HepG2 (cell line): ENCODE data around the gene TEAD1. TPM values are rescaled to one million over a fixed set of nuclear protein-coding genes. Genes with fewer than 3 reads are reported as not detected.

Source experiments
- DNMT1 ChIP-seq: sonication (generic); formaldehyde crosslinking; IDR thresholded peaks from 2 replicates; pipeline ENCODE4 v1.5.1; 2020; ENCODE audit warnings: mild to moderate bottlenecking, missing genetic modification reagents
- HNRNPL ChIP-seq: fragments of 200-400 bp; formaldehyde crosslinking; IDR thresholded peaks from 2 replicates; pipeline ENCODE4 v1.6.1; 2017; ENCODE audit warnings: mild to moderate bottlenecking, low read depth, low read length
- ZFP91 ChIP-seq: sonication (generic); formaldehyde crosslinking; IDR thresholded peaks from 2 replicates; pipeline ENCODE4 v1.9.0; 2022; ENCODE audit warnings: missing genetic modification reagents, mild to moderate bottlenecking, borderline replicate concordance
- ZFX ChIP-seq: sonication (generic); formaldehyde crosslinking; IDR thresholded peaks from 2 replicates; pipeline ENCODE4 v1.4.0; 2020; ENCODE audit warnings: mild to moderate bottlenecking, low read depth, missing genetic modification reagents, moderate library complexity
- ZNF138 ChIP-seq: sonication (generic); formaldehyde crosslinking; IDR thresholded peaks from 2 replicates; pipeline ENCODE4 v1.5.0; 2020; ENCODE audit warnings: mild to moderate bottlenecking, low read depth, missing genetic modification reagents
- ZNF142 ChIP-seq: sonication (generic); formaldehyde crosslinking; IDR thresholded peaks from 2 replicates; pipeline ENCODE4 v1.4.0; 2020; ENCODE audit warnings: missing genetic modification reagents
- ZNF367 ChIP-seq: sonication (generic); formaldehyde crosslinking; IDR thresholded peaks from 2 replicates; pipeline ENCODE4 v1.4.0; 2020; ENCODE audit warnings: missing genetic modification reagents, borderline replicate concordance
- ZSCAN25 ChIP-seq: sonication (generic); formaldehyde crosslinking; IDR thresholded peaks from 2 replicates; pipeline ENCODE4 v1.8.0; 2022; ENCODE audit warnings: mild to moderate bottlenecking, missing genetic modification reagents
- polyA plus RNA-seq, 8 experiments: library from polyadenylated mRNA; depleted of rRNA in 3 of 8; stranded (reverse) in 7 of 8; unstranded in 1 of 8; fragments of >200 nt; fragmentation: Illumina TruSeq in 4 of 8; extraction: Trizol in 4 of 8; gene quantifications; 2 replicates each; pipeline versions ENCODE4 v1.2.1 to v1.2.3, GENCODE V29; 2011 to 2016; ENCODE audit warnings: low read depth in 4 of 8, missing spikeins in 1 of 8, mixed read lengths in 1 of 8; ENCODE audit not compliant: insufficient read depth in 1 of 8
- total RNA-seq, 5 experiments: library from RNA; depleted of rRNA; stranded (reverse); fragments of >200 nt; fragmentation: Illumina TruSeq; extraction: Trizol; gene quantifications; 2 replicates each; pipeline ENCODE4 v1.2.3, GENCODE V29; 2016; ENCODE audit warnings: low read depth in 1 of 5
- TF ChIP-seq, protein P1 (sequence below): sonication (generic); formaldehyde crosslinking; IDR thresholded peaks from 2 replicates; pipeline ENCODE4 v1.5.1; 2020; ENCODE audit warnings: mild to moderate bottlenecking, missing genetic modification reagents, borderline replicate concordance
- TF ChIP-seq, protein P2 (sequence below): sonication (generic); formaldehyde crosslinking; IDR thresholded peaks from 2 replicates; pipeline ENCODE4 v1.4.0; 2020; ENCODE audit warnings: missing genetic modification reagents

The TEAD1 gene
- total and polyA plus RNA-seq, 2 of the 13 experiments (the other 11 are each of a cell fraction or from before 2014, with no cell fraction given): 20.1 to 30.5 TPM

DNA sequence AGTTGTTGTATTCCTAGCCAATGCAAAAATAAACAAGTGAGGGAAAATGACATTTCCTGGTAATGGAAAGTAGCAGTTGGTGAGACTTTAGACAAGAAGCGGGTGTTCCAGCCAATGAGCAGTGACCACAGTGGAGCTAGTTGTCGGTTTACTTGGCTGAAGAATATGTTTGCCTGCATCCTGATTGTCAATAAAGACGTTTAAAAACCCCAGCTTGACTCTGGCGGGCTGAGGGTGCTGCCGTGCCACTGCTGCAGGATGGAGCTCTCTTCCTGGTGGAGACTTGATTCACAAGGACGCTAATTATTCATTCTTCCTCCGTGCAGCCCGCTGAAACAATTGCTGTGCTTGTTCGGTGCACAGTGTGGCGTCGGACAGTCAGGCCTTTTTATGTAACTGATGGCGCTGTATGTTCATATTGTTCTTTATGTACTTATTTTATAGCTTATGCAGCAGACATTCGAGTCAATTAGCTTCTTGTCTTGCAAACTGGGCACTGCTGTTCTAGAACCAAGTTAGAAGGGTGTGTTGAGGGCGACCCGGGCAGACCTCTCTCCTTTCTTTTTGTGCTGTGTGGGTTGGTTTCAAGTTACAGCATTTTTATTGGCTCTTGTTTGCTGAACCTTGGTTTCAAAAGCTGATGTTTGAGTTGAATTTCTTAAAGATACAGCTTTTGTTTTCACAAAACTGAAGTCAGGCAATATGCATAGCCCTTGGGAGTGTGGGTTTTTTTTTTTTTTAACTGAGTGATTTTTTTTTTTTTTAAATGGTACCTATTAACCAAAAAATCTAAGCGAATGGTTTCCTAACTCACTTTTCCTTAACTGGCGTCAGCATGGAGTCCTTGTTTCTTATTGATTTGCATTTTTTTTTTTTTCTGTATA, 153.9 kb downstream of the TEAD1 start (continued):
- TF ChIP-seq ZFP91 (peak; percentile 80), ZNF142 (CRISPR knock-in tag) (peak; percentile 38; the same call in 1 of the 2 replicates), ZFX (CRISPR knock-in tag) (no peak; the same call in none of the 2 replicates), DNMT1 (no peak), ZSCAN25 (CRISPR knock-in tag) (0 out of 2 replicates have a peak, but pooled peaks have one; percentile 33), HNRNPL (no peak), ZNF138 (CRISPR knock-in tag) (no peak), ZNF367 (CRISPR knock-in tag) (no peak)
- TF ChIP-seq, protein P1, sequence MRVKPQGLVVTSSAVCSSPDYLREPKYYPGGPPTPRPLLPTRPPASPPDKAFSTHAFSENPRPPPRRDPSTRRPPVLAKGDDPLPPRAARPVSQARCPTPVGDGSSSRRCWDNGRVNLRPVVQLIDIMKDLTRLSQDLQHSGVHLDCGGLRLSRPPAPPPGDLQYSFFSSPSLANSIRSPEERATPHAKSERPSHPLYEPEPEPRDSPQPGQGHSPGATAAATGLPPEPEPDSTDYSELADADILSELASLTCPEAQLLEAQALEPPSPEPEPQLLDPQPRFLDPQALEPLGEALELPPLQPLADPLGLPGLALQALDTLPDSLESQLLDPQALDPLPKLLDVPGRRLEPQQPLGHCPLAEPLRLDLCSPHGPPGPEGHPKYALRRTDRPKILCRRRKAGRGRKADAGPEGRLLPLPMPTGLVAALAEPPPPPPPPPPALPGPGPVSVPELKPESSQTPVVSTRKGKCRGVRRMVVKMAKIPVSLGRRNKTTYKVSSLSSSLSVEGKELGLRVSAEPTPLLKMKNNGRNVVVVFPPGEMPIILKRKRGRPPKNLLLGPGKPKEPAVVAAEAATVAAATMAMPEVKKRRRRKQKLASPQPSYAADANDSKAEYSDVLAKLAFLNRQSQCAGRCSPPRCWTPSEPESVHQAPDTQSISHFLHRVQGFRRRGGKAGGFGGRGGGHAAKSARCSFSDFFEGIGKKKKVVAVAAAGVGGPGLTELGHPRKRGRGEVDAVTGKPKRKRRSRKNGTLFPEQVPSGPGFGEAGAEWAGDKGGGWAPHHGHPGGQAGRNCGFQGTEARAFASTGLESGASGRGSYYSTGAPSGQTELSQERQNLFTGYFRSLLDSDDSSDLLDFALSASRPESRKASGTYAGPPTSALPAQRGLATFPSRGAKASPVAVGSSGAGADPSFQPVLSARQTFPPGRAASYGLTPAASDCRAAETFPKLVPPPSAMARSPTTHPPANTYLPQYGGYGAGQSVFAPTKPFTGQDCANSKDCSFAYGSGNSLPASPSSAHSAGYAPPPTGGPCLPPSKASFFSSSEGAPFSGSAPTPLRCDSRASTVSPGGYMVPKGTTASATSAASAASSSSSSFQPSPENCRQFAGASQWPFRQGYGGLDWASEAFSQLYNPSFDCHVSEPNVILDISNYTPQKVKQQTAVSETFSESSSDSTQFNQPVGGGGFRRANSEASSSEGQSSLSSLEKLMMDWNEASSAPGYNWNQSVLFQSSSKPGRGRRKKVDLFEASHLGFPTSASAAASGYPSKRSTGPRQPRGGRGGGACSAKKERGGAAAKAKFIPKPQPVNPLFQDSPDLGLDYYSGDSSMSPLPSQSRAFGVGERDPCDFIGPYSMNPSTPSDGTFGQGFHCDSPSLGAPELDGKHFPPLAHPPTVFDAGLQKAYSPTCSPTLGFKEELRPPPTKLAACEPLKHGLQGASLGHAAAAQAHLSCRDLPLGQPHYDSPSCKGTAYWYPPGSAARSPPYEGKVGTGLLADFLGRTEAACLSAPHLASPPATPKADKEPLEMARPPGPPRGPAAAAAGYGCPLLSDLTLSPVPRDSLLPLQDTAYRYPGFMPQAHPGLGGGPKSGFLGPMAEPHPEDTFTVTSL (CRISPR knock-in tag): no peak
- TF ChIP-seq, protein P2, sequence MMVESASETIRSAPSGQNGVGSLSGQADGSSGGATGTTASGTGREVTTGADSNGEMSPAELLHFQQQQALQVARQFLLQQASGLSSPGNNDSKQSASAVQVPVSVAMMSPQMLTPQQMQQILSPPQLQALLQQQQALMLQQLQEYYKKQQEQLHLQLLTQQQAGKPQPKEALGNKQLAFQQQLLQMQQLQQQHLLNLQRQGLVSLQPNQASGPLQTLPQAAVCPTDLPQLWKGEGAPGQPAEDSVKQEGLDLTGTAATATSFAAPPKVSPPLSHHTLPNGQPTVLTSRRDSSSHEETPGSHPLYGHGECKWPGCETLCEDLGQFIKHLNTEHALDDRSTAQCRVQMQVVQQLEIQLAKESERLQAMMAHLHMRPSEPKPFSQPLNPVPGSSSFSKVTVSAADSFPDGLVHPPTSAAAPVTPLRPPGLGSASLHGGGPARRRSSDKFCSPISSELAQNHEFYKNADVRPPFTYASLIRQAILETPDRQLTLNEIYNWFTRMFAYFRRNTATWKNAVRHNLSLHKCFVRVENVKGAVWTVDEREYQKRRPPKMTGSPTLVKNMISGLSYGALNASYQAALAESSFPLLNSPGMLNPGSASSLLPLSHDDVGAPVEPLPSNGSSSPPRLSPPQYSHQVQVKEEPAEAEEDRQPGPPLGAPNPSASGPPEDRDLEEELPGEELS (CRISPR knock-in tag): peak; percentile 57; the same call in 1 of the 2 replicates
